Panc1 (cell line): ENCODE data around the gene ZBTB1. TPM values are rescaled to one million over a fixed set of nuclear protein-coding genes. Genes with fewer than 3 reads are reported as not detected.

Experiments used
- ATAC-seq: fragments of 200-7000 bp; cut with Tn5 transposase; 2 replicates; pipeline ENCODE4 v1.9.1; 2020; ENCODE audit warnings: mild to moderate bottlenecking, moderate library complexity
- BruUV-seq: library from RNA; stranded (reverse); fragments of 400-500 nt; replicated peaks from 2 replicates; lab custom pipeline; 2021; lab: Mats Ljungman, UMichigan
- CTCF ChIA-PET: fragments of 300-600 bp; sonication (Branson Sonifier 250); formaldehyde crosslinking; loops from one replicate; lab custom pipeline; 2022; ENCODE audit warnings: antibody characterized with exemption; lab: Charles Lee
- POLR2A ChIA-PET: fragments of 300-600 bp; sonication (Branson Sonifier 250); formaldehyde crosslinking; loops from one replicate; lab custom pipeline; 2022; ENCODE audit warnings: antibody characterized with exemption; lab: Charles Lee
- DNase-seq: peaks from one replicate; pipeline ENCODE4 v3.0.0-alpha.2; 2010; ENCODE audit warnings: low read depth, low spot score
- H3K27ac ChIP-seq: 2 replicates; pipeline ENCODE4 v1.5.1; 2011; ENCODE audit warnings: mild to moderate bottlenecking, low read length, inconsistent platforms
- H3K27me3 ChIP-seq: fragments of 200-500 bp; sonication (Bioruptor generic); 2 replicates; pipeline ENCODE4 v1.6.0; 2014; ENCODE audit warnings: low read length, inconsistent platforms; ENCODE audit not compliant: control insufficient read depth, insufficient read depth
- H3K36me3 ChIP-seq: fragments of 200-500 bp; sonication (Bioruptor generic); 2 replicates; pipeline ENCODE4 v1.5.1; 2014; ENCODE audit warnings: inconsistent platforms, mild to moderate bottlenecking, low read length, moderate library complexity; ENCODE audit not compliant: control insufficient read depth, insufficient read depth
- H3K4me1 ChIP-seq: 2 replicates; pipeline ENCODE4 v1.5.1; 2011; ENCODE audit warnings: inconsistent platforms, mild to moderate bottlenecking, low read length, moderate library complexity; ENCODE audit not compliant: control insufficient read depth, insufficient read depth
- H3K4me3 ChIP-seq, 2 experiments: 2 replicates each; pipeline ENCODE4 v1.5.1; 2011 to 2012; ENCODE audit warnings: low read depth in 2 of 2, low read length in 2 of 2, mild to moderate bottlenecking in 2 of 2, inconsistent platforms in 1 of 2, moderate library complexity in 1 of 2
- H3K9me3 ChIP-seq: fragments of 200-500 bp; sonication (Bioruptor generic); 2 replicates; pipeline ENCODE4 v1.5.1; 2014; ENCODE audit warnings: low read depth, mild to moderate bottlenecking, inconsistent platforms, low read length, moderate library complexity; ENCODE audit not compliant: control insufficient read depth, insufficient read depth
- CTCF ChIP-seq: fragments of 450-650 bp; IDR thresholded peaks from 2 replicates; pipeline ENCODE4 v1.5.1; 2017; ENCODE audit warnings: mild to moderate bottlenecking
- POLR2AphosphoS5 ChIP-seq: IDR thresholded peaks from 2 replicates; pipeline ENCODE4 v1.6.1; 2012; ENCODE audit warnings: mild to moderate bottlenecking, low read depth, low read length, moderate library complexity
- SIN3A ChIP-seq: IDR thresholded peaks from 2 replicates; pipeline ENCODE4 v1.6.1; 2012; ENCODE audit warnings: low read depth, mild to moderate bottlenecking, low read length, moderate library complexity, borderline replicate concordance; ENCODE audit not compliant: insufficient read depth
- TCF7L2 ChIP-seq: IDR thresholded peaks from 2 replicates; pipeline ENCODE4 v1.6.1; 2011; ENCODE audit warnings: mild to moderate bottlenecking, low read depth, low read length, inconsistent platforms
- in situ Hi-C: cut with HindIII; loops from 2 replicates; pipeline ENCODE4 v1.10.0; 2016; ENCODE audit warnings: low sequenced_read_pairs, low pct_unique_long_range_greater_than_20kb
- intact Hi-C: fragments of 100-400 bp; cut with micrococcal nuclease; formaldehyde crosslinking; loops from one replicate; pipeline ENCODE4 v1.10.0; 2022; ENCODE audit not compliant: unreplicated experiment
- total RNA-seq: library from RNA; stranded (reverse); gene quantifications from one replicate; pipeline ENCODE4 v1.2.1, GENCODE V29; 2021; ENCODE audit not compliant: unreplicated experiment
- TF ChIP-seq, protein P1 (sequence below), 2 experiments: IDR thresholded peaks; 2 replicates each; pipeline ENCODE4 v1.6.1; 2011 to 2012; ENCODE audit warnings: low read depth in 2 of 2, control low read depth in 1 of 2, low read length in 1 of 2, mild to moderate bottlenecking in 1 of 2, moderate library complexity in 1 of 2; ENCODE audit not compliant: insufficient read depth in 1 of 2

ZBTB1 gene
- total RNA-seq, 1 experiment from 2014 or later = 36.1 TPM

- Histone ChIP-seq H3K27ac (peak overlapping the region; percentile 94), H3K36me3 (peaks cover 11% of the 10 kb centered on the region; the same call in 1 of the 2 replicates), H3K9me3 (no peaks in the 10 kb centered on the region), H3K27me3 (no peaks in the 10 kb centered on the region), H3K4me1 (peaks cover 17% of the 10 kb centered on the region), H3K4me3 (peak overlapping the region; percentile 83 to 94)
- POLR2A ChIA-PET = no interaction called here
- CTCF ChIA-PET = no interaction called here
- BruUV-seq = TSS peak; percentile 60
- ATAC-seq (no peak), DNase-seq (no peak)
- TF ChIP-seq, protein P1, sequence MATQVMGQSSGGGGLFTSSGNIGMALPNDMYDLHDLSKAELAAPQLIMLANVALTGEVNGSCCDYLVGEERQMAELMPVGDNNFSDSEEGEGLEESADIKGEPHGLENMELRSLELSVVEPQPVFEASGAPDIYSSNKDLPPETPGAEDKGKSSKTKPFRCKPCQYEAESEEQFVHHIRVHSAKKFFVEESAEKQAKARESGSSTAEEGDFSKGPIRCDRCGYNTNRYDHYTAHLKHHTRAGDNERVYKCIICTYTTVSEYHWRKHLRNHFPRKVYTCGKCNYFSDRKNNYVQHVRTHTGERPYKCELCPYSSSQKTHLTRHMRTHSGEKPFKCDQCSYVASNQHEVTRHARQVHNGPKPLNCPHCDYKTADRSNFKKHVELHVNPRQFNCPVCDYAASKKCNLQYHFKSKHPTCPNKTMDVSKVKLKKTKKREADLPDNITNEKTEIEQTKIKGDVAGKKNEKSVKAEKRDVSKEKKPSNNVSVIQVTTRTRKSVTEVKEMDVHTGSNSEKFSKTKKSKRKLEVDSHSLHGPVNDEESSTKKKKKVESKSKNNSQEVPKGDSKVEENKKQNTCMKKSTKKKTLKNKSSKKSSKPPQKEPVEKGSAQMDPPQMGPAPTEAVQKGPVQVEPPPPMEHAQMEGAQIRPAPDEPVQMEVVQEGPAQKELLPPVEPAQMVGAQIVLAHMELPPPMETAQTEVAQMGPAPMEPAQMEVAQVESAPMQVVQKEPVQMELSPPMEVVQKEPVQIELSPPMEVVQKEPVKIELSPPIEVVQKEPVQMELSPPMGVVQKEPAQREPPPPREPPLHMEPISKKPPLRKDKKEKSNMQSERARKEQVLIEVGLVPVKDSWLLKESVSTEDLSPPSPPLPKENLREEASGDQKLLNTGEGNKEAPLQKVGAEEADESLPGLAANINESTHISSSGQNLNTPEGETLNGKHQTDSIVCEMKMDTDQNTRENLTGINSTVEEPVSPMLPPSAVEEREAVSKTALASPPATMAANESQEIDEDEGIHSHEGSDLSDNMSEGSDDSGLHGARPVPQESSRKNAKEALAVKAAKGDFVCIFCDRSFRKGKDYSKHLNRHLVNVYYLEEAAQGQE (IDR thresholded peaks at IDR 0.05; ENCODE audit: insufficient read depth in 1 of 2, low read depth in 2 of 2, low read length in 1 of 2) = no peak
- TF ChIP-seq POLR2AphosphoS5 (no peak), SIN3A (no peak), CTCF (no peak), TCF7L2 (no peak)
- intact Hi-C loops = no loop called here
- in situ Hi-C loops = no loop called here
Observed at GRCh38 chr14:64501411-64502171, 3.0 kb upstream of the ZBTB1 start.

DNA sequence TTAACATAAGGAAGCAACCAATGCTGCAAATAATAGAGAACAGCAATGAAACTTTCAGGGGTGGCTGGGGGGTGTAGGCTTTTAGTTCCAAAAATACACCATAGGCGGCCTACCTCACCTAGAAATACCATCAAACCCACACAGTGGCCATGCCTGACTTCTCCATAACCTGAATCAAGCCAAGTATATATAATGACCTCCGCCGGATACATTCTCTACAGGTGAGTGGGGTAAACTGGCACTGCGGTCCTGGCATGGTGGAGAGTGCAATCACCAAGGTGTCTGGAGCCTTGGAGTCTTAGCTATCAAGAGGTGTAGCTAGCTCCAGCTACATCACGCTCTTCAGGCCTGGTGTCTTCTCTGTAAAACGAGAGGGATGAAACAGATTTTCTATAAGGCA lies 2.1 kb upstream of the ZBTB1 start:
- in situ Hi-C loops (no loop called here), intact Hi-C loops (no loop called here)
- CTCF ChIA-PET = no interaction called here
- no peak for ATAC-seq
- no TSS peak for BruUV-seq
- Histone ChIP-seq H3K27me3 (no peaks in the 10 kb centered on the region), H3K4me1 (peaks cover 24% of the 10 kb centered on the region), H3K4me3 (peak overlapping the region; percentile 83 to 94), H3K9me3 (no peaks in the 10 kb centered on the region), H3K36me3 (peaks cover 9% of the 10 kb centered on the region; the same call in 1 of the 2 replicates), H3K27ac (peak overlapping the region; percentile 94)
- POLR2A ChIA-PET = interaction anchor here (0.6 kb wide), 1 partner anchor 1034 kb away, joined by 3 read pairs; no protein-coding TSS in a partner anchor
- TF ChIP-seq, protein P1 (IDR thresholded peaks at IDR 0.05; ENCODE audit: insufficient read depth in 1 of 2, low read depth in 2 of 2, low read length in 1 of 2) = no peak
- TF ChIP-seq CTCF = no peak
- TF ChIP-seq TCF7L2 = no peak
- no peak for TF ChIP-seq POLR2AphosphoS5
- no peak for TF ChIP-seq SIN3A
- DNase-seq = no peak
